Effector CD8-positive, alpha-beta T cell (primary cell): ENCODE measurements around the gene CCDC85C.
A peak's percentile ranks its signal among the peaks of the same experiment; 100 is the strongest.
"Not testable (repeated sequence)": the region's sequence is repeated elsewhere in the genome, so short reads cannot be mapped to it uniquely, and the experiment has no call there.

Experiments used
- DNase-seq: peaks from one replicate; lab custom pipeline; 2025; lab: John Stamatoyannopoulos, UW
- total RNA-seq, 4 experiments: gene quantifications; one replicate each; lab custom pipeline; 2026; lab: John Stamatoyannopoulos, UW

The CCDC85C gene
- 8.4 to 26.1 (median 20.2) reads per million in 4 experiments for total RNA-seq

- DNase-seq = peak; percentile 24
Observed at GRCh38 chr14:99603471-99604277, at the start of gene CCDC85C. CCDC85C (minus strand) TSS chr14:99604207; CDS start chr14:99603959, 248 bp downstream.

- DNase-seq = no peak
Observed at GRCh38 chr14:99651953-99652746, 48.1 kb upstream of the CCDC85C start.

- DNase-seq = no peak
Observed at GRCh38 chr14:99650189-99650588, 46.2 kb upstream of the CCDC85C start.

GRCh38 chr14:99649643-99650042 lies 45.6 kb upstream of the CCDC85C start:
- DNase-seq = no peak

GRCh38 chr14:99649219-99649618 lies 45.2 kb upstream of the CCDC85C start:
- no peak for DNase-seq

GRCh38 chr14:99648027-99648784 lies 44.2 kb upstream of the CCDC85C start:
- no peak for DNase-seq

- no peak for DNase-seq
Observed at GRCh38 chr14:99647411-99647810, 43.4 kb upstream of the CCDC85C start.

GRCh38 chr14:99645545-99646505 lies 41.8 kb upstream of the CCDC85C start:
- DNase-seq = no peak

- no peak for DNase-seq
Observed at GRCh38 chr14:99644723-99645544, 40.9 kb upstream of the CCDC85C start, which contains the start of gene HHIPL1. HHIPL1 (plus strand) TSS chr14:99645129; CDS start chr14:99645208, 79 bp downstream.

- no peak for DNase-seq
Observed at GRCh38 chr14:99644035-99644587, 40.1 kb upstream of the CCDC85C start.

- DNase-seq = no peak
Observed at GRCh38 chr14:99643343-99643742, 39.3 kb upstream of the CCDC85C start.

- not testable (repeated sequence) for DNase-seq
Observed at GRCh38 chr14:99642771-99643170, 38.8 kb upstream of the CCDC85C start.

GRCh38 chr14:99637624-99638023 lies 33.6 kb upstream of the CCDC85C start:
- no peak for DNase-seq

- no peak for DNase-seq
Observed at GRCh38 chr14:99636487-99636886, 32.5 kb upstream of the CCDC85C start.

- no peak for DNase-seq
Observed at GRCh38 chr14:99635116-99635515, 31.1 kb upstream of the CCDC85C start.

- no peak for DNase-seq
Observed at GRCh38 chr14:99634443-99634842, 30.4 kb upstream of the CCDC85C start.

- no peak for DNase-seq
Observed at GRCh38 chr14:99633918-99634317, 29.9 kb upstream of the CCDC85C start.

- no peak for DNase-seq
Observed at GRCh38 chr14:99633141-99633540, 29.1 kb upstream of the CCDC85C start.

GRCh38 chr14:99632410-99633035 lies 28.5 kb upstream of the CCDC85C start:
- no peak for DNase-seq
